Activated B cell treated with CpG ODN at 0.5 μM for 24 hours (primary cell): ENCODE data around the gene KRTAP9-1. TPM values are rescaled to one million over a fixed set of nuclear protein-coding genes. Genes with fewer than 3 reads are reported as not detected.
"Not testable (repeated sequence)": the region's sequence is repeated elsewhere in the genome, so short reads cannot be mapped to it uniquely, and the experiment has no call there.

Source experiments
- ATAC-seq: fragments of 200-7000 bp; cut with Tn5 transposase; one replicate; pipeline ENCODE4 v1.10.0; 2021; ENCODE audit warnings: low read depth, mild to moderate bottlenecking, moderate library complexity
- CTCF ChIA-PET: fragments of 350-600 bp; sonication (Branson Sonifier 250); formaldehyde crosslinking; loops from one replicate; lab custom pipeline; 2021; ENCODE audit warnings: antibody characterized with exemption; lab: Charles Lee
- POLR2A ChIA-PET: fragments of 350-600 bp; sonication (Branson Sonifier 250); formaldehyde crosslinking; loops from one replicate; lab custom pipeline; 2021; ENCODE audit warnings: antibody characterized with exemption; lab: Charles Lee
- DNase-seq: peaks from one replicate; pipeline ENCODE4 v3.0.0; 2022
- H3K27ac Mint-ChIP-seq: one replicate; pipeline ENCODE4 v1.8.0; 2020; ENCODE audit warnings: mixed read lengths
- H3K27me3 Mint-ChIP-seq: one replicate; pipeline ENCODE4 v1.8.0; 2021; ENCODE audit warnings: mixed read lengths
- H3K36me3 Mint-ChIP-seq: one replicate; pipeline ENCODE4 v1.8.0; 2021; ENCODE audit warnings: low read depth, mixed read lengths
- H3K4me1 Mint-ChIP-seq: one replicate; pipeline ENCODE4 v1.8.0; 2021; ENCODE audit warnings: mixed read lengths
- H3K4me3 Mint-ChIP-seq: one replicate; pipeline ENCODE4 v1.8.0; 2020; ENCODE audit warnings: mild to moderate bottlenecking, mixed read lengths
- H3K9me3 Mint-ChIP-seq: one replicate; pipeline ENCODE4 v1.8.0; 2020; ENCODE audit warnings: mixed read lengths
- CTCF ChIP-seq: fragments of 200-600 bp; IDR thresholded peaks from one replicate; pipeline ENCODE4 v1.8.0; 2022; ENCODE audit warnings: antibody characterized with exemption, mild to moderate bottlenecking
- intact Hi-C: fragments of 100-400 bp; cut with micrococcal nuclease; formaldehyde crosslinking; loops from one replicate; pipeline ENCODE4 v1.15.1; 2024
- total RNA-seq: library from RNA; stranded (reverse); gene quantifications from 2 replicates; pipeline ENCODE4 v1.2.3, GENCODE V29; 2022

The KRTAP9-1 gene
- not detected in 2 replicates for total RNA-seq

- H3K9me3 Mint-ChIP-seq, intact Hi-C loops, DNase-seq, ATAC-seq, CTCF ChIA-PET, H3K36me3 Mint-ChIP-seq, H3K4me1 Mint-ChIP-seq, POLR2A ChIA-PET, H3K27ac Mint-ChIP-seq, H3K4me3 Mint-ChIP-seq: not testable (repeated sequence)
- peaks cover 27% of the 10 kb centered on the region for H3K27me3 Mint-ChIP-seq
These were observed at the start of gene KRTAP9-1 for GRCh38 chr17:41189837-41190318. KRTAP9-1 (plus strand) TSS chr17:41189887; CDS start chr17:41189887, 0 bp downstream.

GRCh38 chr17:41140360-41141131, 49.1 kb upstream of the KRTAP9-1 start, which contains the start of gene KRTAP4-6:
KRTAP4-6 (minus strand) TSS chr17:41140544; CDS start chr17:41140487, 57 bp downstream.
- Mint-ChIP-seq H3K4me3 (no peak within 1 kb of the TSS), H3K36me3 (peaks cover 7% of the 10 kb centered on the region), H3K4me1 (no peaks in the 10 kb centered on the region), H3K27me3 (peaks cover 12% of the 10 kb centered on the region), H3K27ac (no peak within 1 kb of the TSS), H3K9me3 (peaks cover 36% of the 10 kb centered on the region)
- POLR2A ChIA-PET, result no interaction called here
- no peak for DNase-seq
- intact Hi-C loops, result no loop called here
- CTCF ChIA-PET, result no interaction called here
- ATAC-seq, result no peak
- no peak for TF ChIP-seq CTCF

GRCh38 chr17:41141361-41141760, 48.3 kb upstream of the KRTAP9-1 start:
- intact Hi-C loops, result no loop called here
- peaks cover 36% of the 10 kb centered on the region for H3K9me3 Mint-ChIP-seq
- ChIA-PET CTCF (no interaction called here), POLR2A (no interaction called here)
- DNase-seq (no peak), ATAC-seq (no peak)
- H3K27me3 Mint-ChIP-seq, result peaks cover 12% of the 10 kb centered on the region
- H3K4me1 Mint-ChIP-seq, result no peaks in the 10 kb centered on the region
- peaks cover 7% of the 10 kb centered on the region for H3K36me3 Mint-ChIP-seq
- H3K4me3 Mint-ChIP-seq, result no peak overlapping the region
- no peak for TF ChIP-seq CTCF
- no peak overlapping the region for H3K27ac Mint-ChIP-seq

GRCh38 chr17:41144846-41145245, 44.8 kb upstream of the KRTAP9-1 start:
- ChIA-PET CTCF (no interaction called here), POLR2A (no interaction called here)
- Mint-ChIP-seq H3K4me1 (no peaks in the 10 kb centered on the region), H3K4me3 (no peak overlapping the region), H3K9me3 (peaks cover 24% of the 10 kb centered on the region), H3K27ac (no peak overlapping the region), H3K27me3 (peaks cover 3% of the 10 kb centered on the region), H3K36me3 (peaks cover 4% of the 10 kb centered on the region)
- ATAC-seq (no peak), DNase-seq (no peak)
- TF ChIP-seq CTCF, result no peak
- intact Hi-C loops, result no loop called here

GRCh38 chr17:41145261-41145660, 44.4 kb upstream of the KRTAP9-1 start:
- no peaks in the 10 kb centered on the region for H3K4me1 Mint-ChIP-seq
- peaks cover 3% of the 10 kb centered on the region for H3K27me3 Mint-ChIP-seq
- no peak overlapping the region for H3K4me3 Mint-ChIP-seq
- no peak for ATAC-seq
- H3K9me3 Mint-ChIP-seq, result peaks cover 24% of the 10 kb centered on the region
- no peak overlapping the region for H3K27ac Mint-ChIP-seq
- peaks cover 4% of the 10 kb centered on the region for H3K36me3 Mint-ChIP-seq
- ChIA-PET POLR2A (no interaction called here), CTCF (no interaction called here)
- DNase-seq, result no peak
- no peak for TF ChIP-seq CTCF
- intact Hi-C loops, result no loop called here
